HEK293T (cell line): ENCODE data around the gene MRPS2.

Source experiments
- CTCF ChIA-PET: fragments of 350-600 bp; formaldehyde crosslinking; extraction: SDS; loops from one replicate; lab custom pipeline; 2021; ENCODE audit warnings: antibody characterized with exemption, inconsistent platforms; lab: Yijun Ruan, JAX
- POLR2A ChIA-PET: fragments of 350-600 bp; formaldehyde crosslinking; extraction: SDS; loops from one replicate; lab custom pipeline; 2020; ENCODE audit warnings: antibody characterized with exemption, inconsistent platforms; lab: Yijun Ruan, JAX
- DNase-seq: peaks from one replicate; pipeline ENCODE4 v3.0.0; 2012; ENCODE audit warnings: mixed read lengths; ENCODE audit errors: extremely low spot score
- ARNT ChIP-seq: fragments of 450-650 bp; IDR thresholded peaks from 2 replicates; pipeline ENCODE4 v1.6.1; 2017; ENCODE audit warnings: mild to moderate bottlenecking
- BHLHE40 ChIP-seq: fragments of 450-650 bp; IDR thresholded peaks from 2 replicates; pipeline ENCODE4 v1.6.1; 2016; ENCODE audit warnings: mild to moderate bottlenecking, moderate library complexity, borderline replicate concordance
- CTBP1 ChIP-seq: fragments of 450-650 bp; IDR thresholded peaks from 2 replicates; pipeline ENCODE4 v1.6.1; 2016; ENCODE audit warnings: borderline replicate concordance
- ELF4 ChIP-seq: fragments of 450-650 bp; IDR thresholded peaks from 2 replicates; pipeline ENCODE4 v1.6.1; 2017; ENCODE audit warnings: antibody characterized with exemption
- FOXA1 ChIP-seq: fragments of 450-650 bp; IDR thresholded peaks from 2 replicates; pipeline ENCODE4 v1.6.1; 2016; ENCODE audit warnings: mild to moderate bottlenecking
- FOXK2 ChIP-seq: fragments of 450-650 bp; IDR thresholded peaks from 2 replicates; pipeline ENCODE4 v1.6.1; 2016; ENCODE audit warnings: mild to moderate bottlenecking
- FOXM1 ChIP-seq: fragments of 450-650 bp; IDR thresholded peaks from 2 replicates; pipeline ENCODE4 v1.6.1; 2017; ENCODE audit warnings: mild to moderate bottlenecking, borderline replicate concordance
- HDGF ChIP-seq: fragments of 450-650 bp; IDR thresholded peaks from 2 replicates; pipeline ENCODE4 v1.6.1; 2017; ENCODE audit warnings: antibody characterized with exemption, borderline replicate concordance
- L3MBTL2 ChIP-seq: fragments of 450-650 bp; conservative IDR thresholded peaks from 2 replicates; pipeline ENCODE4 v1.6.1; 2016; ENCODE audit warnings: mild to moderate bottlenecking
- LEF1 ChIP-seq: fragments of 450-650 bp; IDR thresholded peaks from 2 replicates; pipeline ENCODE4 v1.6.1; 2017; ENCODE audit warnings: mild to moderate bottlenecking, borderline replicate concordance
- NFRKB ChIP-seq: fragments of 450-650 bp; IDR thresholded peaks from 2 replicates; pipeline ENCODE4 v1.6.1; 2016; ENCODE audit warnings: mild to moderate bottlenecking, moderate library complexity
- SP1 ChIP-seq: fragments of 450-650 bp; IDR thresholded peaks from 2 replicates; pipeline ENCODE4 v1.6.1; 2017
- SUZ12 ChIP-seq: fragments of 450-650 bp; IDR thresholded peaks from 2 replicates; pipeline ENCODE4 v1.6.1; 2016; ENCODE audit warnings: mild to moderate bottlenecking
- TARDBP ChIP-seq: fragments of 450-650 bp; IDR thresholded peaks from 2 replicates; pipeline ENCODE4 v1.6.1; 2016
- ZNF384 ChIP-seq: fragments of 450-650 bp; IDR thresholded peaks from 2 replicates; pipeline ENCODE4 v1.6.1; 2016
- TF ChIP-seq, protein P1 (sequence below): fragments of 450-650 bp; IDR thresholded peaks from 2 replicates; pipeline ENCODE4 v1.6.1; 2016

MRPS2 gene

DNA sequence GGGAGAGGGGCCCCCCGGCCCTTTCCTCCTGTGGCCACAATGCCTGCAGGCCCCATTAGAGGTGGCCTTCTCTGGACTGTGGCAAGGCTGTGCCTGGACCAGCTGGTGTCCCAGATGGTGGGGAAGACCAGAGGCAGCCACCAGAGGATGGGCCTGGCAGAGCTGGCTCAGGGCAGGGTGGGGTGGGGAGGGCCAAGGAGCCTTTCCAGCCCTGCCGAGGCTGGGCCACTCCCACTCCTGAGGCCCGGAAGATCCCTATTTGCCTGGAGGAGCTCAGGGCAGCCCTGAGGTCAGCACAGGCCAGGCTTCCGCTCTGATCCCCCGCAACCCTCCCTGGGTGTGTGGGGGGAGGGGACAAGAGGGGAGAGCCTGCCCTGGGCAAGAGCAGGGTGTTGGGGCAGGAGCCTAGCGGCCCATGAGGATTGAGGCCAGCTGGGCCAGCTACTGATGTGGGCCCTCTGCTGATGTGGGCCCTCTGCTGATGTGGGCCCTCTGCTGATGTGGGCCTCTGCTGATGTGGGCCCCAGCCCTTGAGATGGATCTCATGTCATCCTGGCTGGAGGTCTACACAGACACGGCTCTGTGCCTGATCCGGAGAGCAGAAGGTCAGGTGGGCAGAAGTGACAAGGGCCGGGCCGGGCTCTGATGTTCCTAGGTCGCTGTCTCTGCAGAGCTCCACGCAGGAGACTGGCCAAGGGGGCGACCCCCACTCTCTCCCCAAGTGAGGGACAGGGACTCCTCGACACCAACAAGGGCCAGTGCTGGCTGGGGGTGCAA, 6.0 kb downstream of the MRPS2 start:
- TF ChIP-seq FOXM1 (no peak), NFRKB (no peak), ARNT (no peak), L3MBTL2 (no peak), TARDBP (no peak), LEF1 (no peak), FOXK2 (no peak), ZNF384 (no peak), FOXA1 (no peak), HDGF (no peak), BHLHE40 (no peak), SP1 (no peak), CTBP1 (no peak)
- TF ChIP-seq, protein P1, sequence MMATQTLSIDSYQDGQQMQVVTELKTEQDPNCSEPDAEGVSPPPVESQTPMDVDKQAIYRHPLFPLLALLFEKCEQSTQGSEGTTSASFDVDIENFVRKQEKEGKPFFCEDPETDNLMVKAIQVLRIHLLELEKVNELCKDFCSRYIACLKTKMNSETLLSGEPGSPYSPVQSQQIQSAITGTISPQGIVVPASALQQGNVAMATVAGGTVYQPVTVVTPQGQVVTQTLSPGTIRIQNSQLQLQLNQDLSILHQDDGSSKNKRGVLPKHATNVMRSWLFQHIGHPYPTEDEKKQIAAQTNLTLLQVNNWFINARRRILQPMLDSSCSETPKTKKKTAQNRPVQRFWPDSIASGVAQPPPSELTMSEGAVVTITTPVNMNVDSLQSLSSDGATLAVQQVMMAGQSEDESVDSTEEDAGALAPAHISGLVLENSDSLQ, result no peak
- no peak for DNase-seq
- CTCF ChIA-PET, result no interaction called here
- POLR2A ChIA-PET, result interaction anchor here (0.5 to 1.5 kb wide), 2 partner anchors 26 to 60 kb away, joined by 3 to 5 read pairs; no protein-coding TSS in a partner anchor

DNA sequence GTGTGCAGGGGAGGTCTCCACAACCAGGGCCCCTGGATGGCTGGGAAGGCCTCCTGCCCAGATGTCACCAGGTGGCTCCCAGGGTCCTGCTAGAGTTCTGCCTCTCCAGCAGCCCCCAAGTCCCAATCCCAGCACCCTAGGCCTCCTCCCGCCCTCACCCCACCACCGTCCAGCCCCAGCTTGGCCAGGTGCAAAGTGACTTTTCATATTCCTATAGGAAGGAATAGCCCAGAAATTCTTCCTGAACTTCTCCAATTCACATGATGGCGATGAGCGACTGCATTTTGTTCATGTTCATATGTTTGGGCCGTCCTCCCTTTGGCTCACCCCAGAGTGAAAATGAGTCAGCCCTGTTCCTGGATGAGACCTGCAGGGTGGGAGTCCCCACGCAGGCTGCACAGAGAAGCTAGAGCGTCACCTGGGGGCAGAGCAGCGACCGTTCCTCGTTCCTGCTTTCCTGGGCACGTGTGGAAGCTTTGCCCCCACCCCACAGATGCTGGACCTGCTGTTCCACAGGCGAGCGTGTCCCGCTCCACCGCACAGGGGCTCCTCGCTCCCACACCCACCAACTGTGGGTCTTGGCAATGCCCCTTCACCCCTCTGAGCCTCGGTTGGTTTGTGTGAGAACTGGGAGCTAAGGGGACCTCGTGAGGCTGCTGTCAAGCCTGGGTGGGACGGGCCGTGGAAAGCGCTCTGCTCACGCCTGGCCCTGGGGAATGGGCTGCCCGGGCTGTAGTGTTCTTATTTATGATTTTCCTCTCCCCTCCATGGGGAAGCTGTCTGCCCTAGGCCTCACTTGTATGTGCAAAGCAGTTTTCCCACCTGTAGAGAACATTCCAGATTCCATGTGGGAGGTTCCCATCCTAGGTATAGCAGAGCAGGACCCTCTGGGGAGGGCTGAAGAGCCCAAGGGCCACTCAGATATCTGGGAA, 6.9 kb downstream of the MRPS2 start:
- POLR2A ChIA-PET, result interaction anchor here (0.5 kb wide), 1 partner anchor 60 kb away, joined by 3 read pairs; no protein-coding TSS in a partner anchor

GRCh38 chr9:135508211-135508820, 7.8 kb downstream of the MRPS2 start:
- ChIA-PET CTCF (no interaction called here), POLR2A (no interaction called here)

More for the DNA sequence above, 6.9 kb downstream of the MRPS2 start:
- no peak for TF ChIP-seq ZNF384
- no peak for TF ChIP-seq TARDBP
- no peak for TF ChIP-seq HDGF
- no peak for TF ChIP-seq FOXK2
- TF ChIP-seq FOXA1, result no peak
- no peak for TF ChIP-seq CTBP1
- no peak for TF ChIP-seq SUZ12
- no peak for TF ChIP-seq ARNT
- TF ChIP-seq SP1, result no peak
- TF ChIP-seq FOXM1, result no peak
- no peak for TF ChIP-seq NFRKB
- TF ChIP-seq, protein P1, result no peak
- no peak for DNase-seq
- CTCF ChIA-PET, result no interaction called here

DNA sequence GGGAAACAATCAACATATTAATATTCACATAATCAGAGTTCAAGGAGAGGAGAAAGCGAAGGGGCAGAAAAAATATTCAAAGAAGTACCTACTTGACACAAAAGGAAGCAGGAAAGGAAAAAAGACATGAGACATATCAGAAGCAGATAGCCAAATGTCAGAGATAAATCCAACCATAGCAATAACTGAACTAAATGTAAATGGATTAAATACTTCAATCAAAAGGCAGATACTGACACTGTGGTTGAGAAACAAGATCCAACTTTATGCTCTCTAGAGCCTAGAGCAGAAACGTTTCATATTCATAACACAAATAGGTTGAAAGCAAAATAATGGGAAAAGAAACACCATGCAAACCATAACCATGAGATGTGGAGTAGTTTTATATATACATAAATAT, 9.0 kb downstream of the MRPS2 start:
- TF ChIP-seq ELF4 (no peak), FOXA1 (no peak), LEF1 (no peak), TARDBP (no peak), BHLHE40 (no peak), HDGF (no peak), SUZ12 (no peak), L3MBTL2 (no peak), NFRKB (no peak), ARNT (no peak), CTBP1 (no peak), SP1 (no peak), FOXM1 (no peak), ZNF384 (no peak)
- POLR2A ChIA-PET, result no interaction called here
- CTCF ChIA-PET, result no interaction called here
- DNase-seq, result no peak

More at GRCh38 chr9:135508211-135508820, 7.8 kb downstream of the MRPS2 start:
- no peak for TF ChIP-seq FOXA1
- TF ChIP-seq ELF4, result no peak
- TF ChIP-seq TARDBP, result no peak
- no peak for TF ChIP-seq SP1
- TF ChIP-seq CTBP1, result no peak
- no peak for TF ChIP-seq ARNT
- TF ChIP-seq HDGF, result no peak
- no peak for TF ChIP-seq FOXK2
- TF ChIP-seq SUZ12, result no peak
- TF ChIP-seq L3MBTL2, result no peak
- TF ChIP-seq, protein P1, result no peak
- TF ChIP-seq NFRKB, result no peak
- no peak for TF ChIP-seq LEF1
- TF ChIP-seq BHLHE40, result no peak
- DNase-seq, result no peak

DNA sequence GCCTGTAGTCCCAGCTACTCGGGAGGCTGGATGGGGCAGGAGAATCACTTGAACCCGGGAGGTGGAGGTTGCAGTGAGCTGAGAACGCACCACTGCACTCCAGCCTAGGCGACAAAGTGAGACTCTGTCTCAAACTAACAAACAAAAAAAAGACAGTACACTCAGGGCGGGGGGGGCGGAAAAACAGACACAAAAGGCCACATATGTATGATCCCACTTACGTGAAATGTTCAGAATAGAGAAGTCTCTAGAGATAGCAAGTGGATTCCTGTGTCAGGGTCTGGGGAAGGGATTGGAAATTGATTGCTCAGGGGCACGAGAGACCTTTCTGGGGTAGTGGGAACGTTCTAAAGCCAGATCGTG, 11.7 kb downstream of the MRPS2 start:
- CTCF ChIA-PET, result no interaction called here
- TF ChIP-seq HDGF (no peak), FOXK2 (no peak)
- POLR2A ChIA-PET, result no interaction called here
- DNase-seq, result no peak
